ENCODE results near the gene PSPH.

PSPH gene

DNA sequence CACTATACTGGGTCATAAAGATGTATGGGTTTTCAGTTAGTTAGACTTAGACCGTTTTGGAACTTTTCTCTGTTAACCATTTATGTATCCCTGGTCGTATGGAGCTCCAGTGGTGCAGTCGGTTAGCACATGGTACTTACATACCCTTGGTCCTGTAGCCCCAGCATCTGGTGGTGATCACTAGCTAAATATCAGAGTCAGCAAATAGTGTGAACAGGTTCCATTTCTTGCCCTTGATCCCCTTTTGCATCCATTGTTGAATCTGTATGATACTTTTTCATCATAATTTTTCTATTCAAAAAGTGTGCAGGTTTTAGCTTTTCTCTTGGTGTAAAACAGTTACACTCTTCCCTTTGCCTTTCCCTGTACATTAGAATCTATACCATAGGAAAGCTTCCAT lies 71.0 kb downstream of the PSPH start:
- POLR2A ChIA-PET = no interaction called here
- DNase-seq (ENCODE audit: low read depth, low spot score) = no peak
- CTCF ChIA-PET = interaction anchor here (4.6 kb wide), 1 partner anchor 16 kb away, joined by 22 read pairs; the partner anchor contains the start of gene NIPSNAP2
- H3K4me3 ChIP-seq (ENCODE audit: low read depth, low read length) = no peak overlapping the region
- TF ChIP-seq, protein P1, sequence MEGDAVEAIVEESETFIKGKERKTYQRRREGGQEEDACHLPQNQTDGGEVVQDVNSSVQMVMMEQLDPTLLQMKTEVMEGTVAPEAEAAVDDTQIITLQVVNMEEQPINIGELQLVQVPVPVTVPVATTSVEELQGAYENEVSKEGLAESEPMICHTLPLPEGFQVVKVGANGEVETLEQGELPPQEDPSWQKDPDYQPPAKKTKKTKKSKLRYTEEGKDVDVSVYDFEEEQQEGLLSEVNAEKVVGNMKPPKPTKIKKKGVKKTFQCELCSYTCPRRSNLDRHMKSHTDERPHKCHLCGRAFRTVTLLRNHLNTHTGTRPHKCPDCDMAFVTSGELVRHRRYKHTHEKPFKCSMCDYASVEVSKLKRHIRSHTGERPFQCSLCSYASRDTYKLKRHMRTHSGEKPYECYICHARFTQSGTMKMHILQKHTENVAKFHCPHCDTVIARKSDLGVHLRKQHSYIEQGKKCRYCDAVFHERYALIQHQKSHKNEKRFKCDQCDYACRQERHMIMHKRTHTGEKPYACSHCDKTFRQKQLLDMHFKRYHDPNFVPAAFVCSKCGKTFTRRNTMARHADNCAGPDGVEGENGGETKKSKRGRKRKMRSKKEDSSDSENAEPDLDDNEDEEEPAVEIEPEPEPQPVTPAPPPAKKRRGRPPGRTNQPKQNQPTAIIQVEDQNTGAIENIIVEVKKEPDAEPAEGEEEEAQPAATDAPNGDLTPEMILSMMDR (IDR thresholded peaks at IDR 0.05; ENCODE audit: insufficient read depth, low read length, missing control alignments) = no peak

DNA sequence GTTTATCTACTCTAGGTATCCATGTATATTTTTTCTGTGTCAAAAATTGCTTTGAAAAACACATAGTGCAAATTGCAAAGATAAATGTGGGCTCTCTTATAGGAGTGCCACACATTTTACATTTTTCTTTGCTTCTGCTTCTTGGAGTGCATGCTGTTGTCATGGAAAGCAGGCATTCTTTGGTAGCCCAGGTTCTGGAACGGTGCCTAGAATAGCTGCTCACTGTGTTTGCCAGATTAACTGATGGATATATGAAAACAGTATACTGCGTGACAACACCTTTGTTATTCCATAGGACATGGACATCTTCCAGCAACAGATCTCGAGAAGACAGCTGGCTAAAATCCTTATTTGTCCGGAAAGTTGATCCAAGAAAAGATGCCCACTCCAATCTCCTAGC lies 73.4 kb downstream of the PSPH start:
- CTCF ChIA-PET = interaction anchor here (0.8 to 4.6 kb wide), 3 partner anchors 12 to 29 kb away, joined by 3 to 22 read pairs (median 5); partner anchors contain the start of gene NIPSNAP2
- TF ChIP-seq, protein P1 (IDR thresholded peaks at IDR 0.05; ENCODE audit: insufficient read depth, low read length, missing control alignments) = no peak
- DNase-seq (ENCODE audit: low read depth, low spot score) = peak; percentile 67
- POLR2A ChIA-PET = no interaction called here
- no peak overlapping the region for H3K4me3 ChIP-seq (ENCODE audit: low read depth, low read length)

DNA sequence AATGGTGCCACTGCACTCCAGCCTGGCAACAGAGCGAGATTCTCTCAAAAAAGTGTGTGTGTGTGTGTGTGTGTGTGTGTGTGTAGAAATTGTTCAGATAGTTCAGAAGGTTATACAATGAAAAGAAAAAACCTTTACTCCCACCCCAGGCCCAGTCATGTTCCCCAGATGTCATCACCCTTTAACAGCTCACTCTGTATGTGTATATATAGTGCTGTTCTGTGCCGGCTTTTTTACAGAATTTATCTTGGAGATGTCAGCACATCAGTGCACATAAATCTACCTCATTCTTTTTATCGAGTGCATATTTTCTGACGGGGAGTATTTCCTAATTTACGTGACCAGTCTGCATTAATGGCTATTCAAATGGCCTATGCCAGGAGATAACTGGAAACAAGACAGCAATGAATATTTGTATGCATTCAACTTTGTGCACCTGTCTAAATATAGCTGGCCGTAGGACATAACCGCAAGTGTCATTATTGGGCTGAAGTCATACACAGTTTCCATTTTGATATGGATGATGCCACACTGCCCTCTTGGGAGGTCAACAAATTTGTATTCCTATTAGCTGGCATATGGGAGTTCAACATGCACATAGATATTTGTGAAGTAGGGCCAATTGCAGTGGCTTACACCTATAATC lies 75.1 kb downstream of the PSPH start:
- POLR2A ChIA-PET = interaction anchor here (0.6 kb wide), 1 partner anchor 96 kb away, joined by 4 read pairs; no protein-coding TSS in a partner anchor
- no peak overlapping the region for H3K4me3 ChIP-seq (ENCODE audit: low read depth, low read length)
- CTCF ChIA-PET = interaction anchor here (0.9 to 1.9 kb wide), 4 partner anchors 11 to 29 kb away, joined by 4 to 9 read pairs (median 4); no protein-coding TSS in a partner anchor
- no peak for DNase-seq (ENCODE audit: low read depth, low spot score)
- TF ChIP-seq, protein P1 (IDR thresholded peaks at IDR 0.05; ENCODE audit: insufficient read depth, low read length, missing control alignments) = no peak

DNA sequence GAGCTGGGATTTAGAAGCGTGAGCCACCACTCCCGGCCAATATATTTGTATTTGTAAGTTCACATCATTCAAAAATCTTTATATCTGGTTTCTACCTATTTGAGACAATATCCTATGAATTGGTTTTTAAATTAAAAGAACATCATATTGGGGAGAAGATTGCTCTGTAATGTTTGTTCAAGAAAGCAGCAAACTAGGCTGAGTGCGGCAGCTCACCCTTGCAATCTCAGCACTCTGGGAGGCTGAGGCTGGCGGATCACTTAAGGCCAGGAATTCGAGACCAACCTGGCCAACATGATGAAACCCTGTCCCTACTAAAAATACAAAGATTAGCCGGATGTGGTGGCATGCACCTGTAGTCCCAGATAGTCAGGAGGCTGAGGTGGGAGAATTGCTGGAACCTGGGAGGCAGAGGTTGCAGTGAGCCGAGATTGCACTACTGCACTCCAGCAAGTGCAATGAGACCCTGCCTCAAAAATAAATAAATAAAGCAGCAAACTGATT lies 77.4 kb downstream of the PSPH start:
- H3K4me3 ChIP-seq (ENCODE audit: low read depth, low read length) = no peak overlapping the region
- TF ChIP-seq, protein P1 (IDR thresholded peaks at IDR 0.05; ENCODE audit: insufficient read depth, low read length, missing control alignments) = no peak
- POLR2A ChIA-PET = no interaction called here
- CTCF ChIA-PET = no interaction called here
- no peak for DNase-seq (ENCODE audit: low read depth, low spot score)

DNA sequence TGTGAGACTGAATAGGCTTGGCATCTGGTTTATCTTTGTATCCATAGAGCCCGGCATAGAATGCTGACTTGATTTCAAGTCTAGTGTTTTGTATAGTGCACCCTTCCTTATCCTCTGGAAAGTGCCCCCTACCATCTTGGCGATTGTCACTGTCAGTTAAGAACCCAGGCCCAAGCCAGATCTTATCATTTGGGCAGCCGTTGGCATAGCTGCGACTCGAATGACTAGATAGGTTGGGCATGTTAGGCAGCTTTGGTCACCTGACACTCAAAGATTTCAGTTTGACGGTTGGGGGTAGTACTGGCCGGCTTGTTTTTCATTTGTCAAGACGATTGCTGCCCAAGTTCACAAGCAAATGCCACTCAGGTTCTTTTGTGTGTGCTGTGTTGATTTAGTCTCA lies 80.3 kb downstream of the PSPH start:
- DNase-seq (ENCODE audit: low read depth, low spot score) = no peak
- POLR2A ChIA-PET = no interaction called here
- H3K4me3 ChIP-seq (ENCODE audit: low read depth, low read length) = no peak overlapping the region
- TF ChIP-seq, protein P1 (IDR thresholded peaks at IDR 0.05; ENCODE audit: insufficient read depth, low read length, missing control alignments) = no peak
- CTCF ChIA-PET = no interaction called here

DNA sequence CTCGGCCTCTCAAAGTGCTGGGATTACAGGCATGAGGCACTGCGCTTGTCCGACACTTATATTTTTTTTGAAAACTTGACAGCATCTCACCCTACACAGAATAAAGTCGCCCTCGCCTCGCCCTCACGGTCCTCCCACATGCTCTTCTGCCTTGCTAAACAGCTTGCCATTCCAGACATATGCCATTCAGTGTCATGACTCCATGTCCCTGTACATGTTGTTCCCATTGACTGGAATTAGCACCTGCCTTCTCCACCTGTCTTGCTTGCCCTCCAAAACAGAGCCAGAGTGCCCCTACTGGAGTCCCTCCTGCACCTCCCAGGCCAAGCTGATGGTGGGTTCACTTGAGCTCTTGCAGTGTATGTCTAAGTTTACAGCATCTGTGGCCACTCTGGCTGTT lies 80.7 kb downstream of the PSPH start:
- TF ChIP-seq, protein P1 (IDR thresholded peaks at IDR 0.05; ENCODE audit: insufficient read depth, low read length, missing control alignments) = no peak
- H3K4me3 ChIP-seq (ENCODE audit: low read depth, low read length) = no peak overlapping the region
- CTCF ChIA-PET = no interaction called here
- POLR2A ChIA-PET = no interaction called here
- no peak for DNase-seq (ENCODE audit: low read depth, low spot score)
